ENCODE measurements around the gene TUBB8. TPM values are rescaled to one million over a fixed set of nuclear protein-coding genes. Genes with fewer than 3 reads are reported as not detected.

Gene TUBB8
- total and polyA plus RNA-seq, 9 of the 15 experiments (the other 6 are each of a cell fraction or from before 2014, with no cell fraction given), result 0.07 TPM; not detected in 8

- TF ChIP-seq PBX2 (CRISPR knock-in tag; IDR thresholded peaks at IDR 0.05; ENCODE audit: low read depth), result no peak
- TF ChIP-seq PBX2 (tag; conservative IDR thresholded peaks at IDR 0.05; ENCODE audit: low read depth), result no peak
- no peak for TF ChIP-seq ZNF217 (CRISPR knock-in tag; IDR thresholded peaks at IDR 0.05)
- no peak for TF ChIP-seq DEAF1 (CRISPR knock-in tag; IDR thresholded peaks at IDR 0.05)
- TF ChIP-seq HDAC2 (IDR thresholded peaks at IDR 0.05), result no peak
- no peak for TF ChIP-seq SMARCC2 (IDR thresholded peaks at IDR 0.05; ENCODE audit: low read depth)
- no peak for TF ChIP-seq ZNF431 (CRISPR knock-in tag; IDR thresholded peaks at IDR 0.05)
- no peak for TF ChIP-seq CREBBP (IDR thresholded peaks at IDR 0.05; ENCODE audit: low read depth, low read length)
- TF ChIP-seq ZNF584 (CRISPR knock-in tag; IDR thresholded peaks at IDR 0.05; ENCODE audit: low read depth), result no peak
Observed at GRCh38 chr10:83930-84530, 34.9 kb upstream of the TUBB8 start (continued).
